GM18858 (cell line): ENCODE data around the gene OR8D1.
"Not testable (repeated sequence)": the region's sequence is repeated elsewhere in the genome, so short reads cannot be mapped to it uniquely, and the experiment has no call there.

ENCODE experiments used
- ATAC-seq: cut with Tn5 transposase; IDR thresholded peaks from one replicate; pipeline ENCODE4 v1.9.1; 2021; ENCODE audit not compliant: unreplicated experiment

Gene OR8D1

GRCh38 chr11:124285610-124286344 lies 28.0 kb downstream of the OR8D1 start:
- no peak for ATAC-seq

- ATAC-seq: no peak
Measured at GRCh38 chr11:124278261-124278660, 35.5 kb downstream of the OR8D1 start.

GRCh38 chr11:124277804-124278203 lies 35.9 kb downstream of the OR8D1 start:
- ATAC-seq: no peak

- no peak for ATAC-seq
Measured at GRCh38 chr11:124277207-124277606, 36.5 kb downstream of the OR8D1 start.

- no peak for ATAC-seq
Measured at GRCh38 chr11:124276081-124276480, 37.7 kb downstream of the OR8D1 start.

- no peak for ATAC-seq
Measured at GRCh38 chr11:124274000-124274399, 39.7 kb downstream of the OR8D1 start.

- not testable (repeated sequence) for ATAC-seq
Measured at GRCh38 chr11:124270886-124271285, 42.9 kb downstream of the OR8D1 start.

GRCh38 chr11:124265041-124265440 lies 48.7 kb downstream of the OR8D1 start:
- ATAC-seq: not testable (repeated sequence)

GRCh38 chr11:124256076-124256475 lies 57.7 kb downstream of the OR8D1 start, which contains the start of gene OR8G5:
Gene OR8G5 (plus strand): TSS chr11:124256376. CDS start chr11:124264932, 8,556 bp downstream.
- ATAC-seq: no peak
